Caco-2 (cell line): ENCODE data around the gene NSG1. TPM values are rescaled to one million over a fixed set of nuclear protein-coding genes. Genes with fewer than 3 reads are reported as not detected.

Experiments used
- BruUV-seq: library from RNA; stranded (reverse); fragments of 400-500 nt; replicated peaks from 2 replicates; lab custom pipeline; 2021; lab: Mats Ljungman, UMichigan
- CTCF ChIA-PET: fragments of 300-600 bp; sonication (Branson Sonifier 250); formaldehyde crosslinking; loops from one replicate; lab custom pipeline; 2022; ENCODE audit warnings: antibody characterized with exemption; lab: Charles Lee
- POLR2A ChIA-PET: fragments of 300-600 bp; sonication (Branson Sonifier 250); formaldehyde crosslinking; loops from one replicate; lab custom pipeline; 2022; ENCODE audit warnings: antibody characterized with exemption; lab: Charles Lee
- DNase-seq, 2 experiments: peaks; one replicate each; pipeline versions ENCODE4 v3.0.0 to v3.0.0-alpha.2; 2020 to 2022
- H3K27me3 ChIP-seq: replicated peaks from 2 replicates; pipeline ENCODE4 v1.6.0; 2011; ENCODE audit warnings: low read length; ENCODE audit not compliant: control insufficient read depth, insufficient read depth
- H3K36me3 ChIP-seq: 2 replicates; pipeline ENCODE4 v1.5.1; 2011; ENCODE audit warnings: low read length; ENCODE audit not compliant: control insufficient read depth, insufficient read depth
- H3K4me1 ChIP-seq: fragments of 250-450 bp; sonication (Bioruptor Pico); 2 replicates; pipeline ENCODE4 v1.5.1; 2020; ENCODE audit warnings: mild to moderate bottlenecking
- H3K4me3 ChIP-seq: 2 replicates; pipeline ENCODE4 v1.5.1; 2011; ENCODE audit warnings: low read depth, mild to moderate bottlenecking, control low read depth, low read length
- H3K9me3 ChIP-seq: fragments of 250-450 bp; sonication (Bioruptor Pico); 2 replicates; pipeline ENCODE4 v1.5.1; 2020; ENCODE audit warnings: mild to moderate bottlenecking, moderate library complexity
- H3K27ac Mint-ChIP-seq: one replicate; pipeline ENCODE4 v1.8.0; 2022; ENCODE audit warnings: mixed read lengths; ENCODE audit not compliant: unreplicated experiment
- H3K27me3 Mint-ChIP-seq: one replicate; pipeline ENCODE4 v1.8.0; 2022; ENCODE audit warnings: mixed read lengths; ENCODE audit not compliant: insufficient read depth, unreplicated experiment
- H3K36me3 Mint-ChIP-seq: one replicate; pipeline ENCODE4 v1.8.0; 2022; ENCODE audit warnings: mild to moderate bottlenecking, mixed read lengths; ENCODE audit not compliant: insufficient read depth, unreplicated experiment
- H3K4me1 Mint-ChIP-seq: one replicate; pipeline ENCODE4 v1.8.0; 2022; ENCODE audit warnings: low read depth, mixed read lengths; ENCODE audit not compliant: unreplicated experiment
- H3K4me3 Mint-ChIP-seq: one replicate; pipeline ENCODE4 v1.8.0; 2022; ENCODE audit warnings: mild to moderate bottlenecking, moderate library complexity, mixed read lengths; ENCODE audit not compliant: unreplicated experiment
- H3K9me3 Mint-ChIP-seq: one replicate; pipeline ENCODE4 v1.8.0; 2022; ENCODE audit warnings: mixed read lengths; ENCODE audit not compliant: unreplicated experiment
- CTCF ChIP-seq, 2 experiments: fragments of 200-600 bp in 1 of 2; IDR thresholded peaks; 1 replicate in 1 of 2; 2 replicates in 1 of 2; pipeline versions ENCODE4 v1.5.1 to v1.8.0; 2011 to 2022; ENCODE audit warnings: antibody characterized with exemption in 1 of 2, control low read depth in 1 of 2, inconsistent platforms in 1 of 2, low read depth in 1 of 2, low read length in 1 of 2, mild to moderate bottlenecking in 1 of 2, moderate library complexity in 1 of 2; ENCODE audit not compliant: insufficient read depth in 1 of 2, severe bottlenecking in 1 of 2, unreplicated experiment in 1 of 2
- intact Hi-C: fragments of 100-400 bp; cut with micrococcal nuclease; formaldehyde crosslinking; loops from one replicate; pipeline ENCODE4 v1.10.0; 2022; ENCODE audit not compliant: unreplicated experiment
- total RNA-seq: library from RNA; stranded (reverse); gene quantifications from 2 replicates; pipeline ENCODE4 v1.2.3, GENCODE V29; 2022

The NSG1 gene
- total RNA-seq, 1 experiment from 2014 or later, result 7.2 TPM

DNA sequence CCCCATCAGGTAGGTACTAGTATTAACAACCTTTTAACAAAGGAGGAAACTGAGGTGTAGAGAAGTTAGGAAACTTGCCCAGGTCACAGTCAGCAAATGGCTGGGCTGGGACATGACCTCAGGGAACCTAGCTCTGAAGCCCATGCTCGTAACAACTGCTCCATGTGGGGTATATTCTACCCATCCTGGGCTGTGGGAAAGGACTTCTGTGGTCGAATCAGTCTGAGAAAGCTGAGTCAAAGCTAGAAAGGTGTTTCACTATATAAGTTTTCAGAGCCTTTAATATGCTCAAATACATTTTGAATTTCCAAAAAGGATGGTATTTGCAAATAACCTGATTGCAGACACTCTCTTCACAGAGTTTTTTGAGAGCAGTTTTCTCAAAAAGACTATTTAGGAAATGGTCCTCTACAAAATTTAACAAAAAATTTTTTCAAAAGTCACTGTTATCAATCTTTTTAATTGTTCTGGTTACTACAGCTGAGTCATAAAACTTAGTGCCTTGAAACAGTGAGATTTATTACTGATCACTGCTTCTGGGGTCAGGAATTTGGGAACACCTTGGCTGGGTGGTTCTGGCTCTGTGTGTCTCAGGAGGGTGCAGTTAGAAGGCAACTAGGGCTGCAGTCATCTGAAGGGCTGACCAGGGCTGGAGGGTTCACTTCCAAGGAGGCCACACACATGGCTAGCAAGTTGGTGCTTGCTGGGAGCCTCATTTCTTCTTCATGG is 53.6 kb downstream of the NSG1 start:
- BruUV-seq, result no TSS peak

DNA sequence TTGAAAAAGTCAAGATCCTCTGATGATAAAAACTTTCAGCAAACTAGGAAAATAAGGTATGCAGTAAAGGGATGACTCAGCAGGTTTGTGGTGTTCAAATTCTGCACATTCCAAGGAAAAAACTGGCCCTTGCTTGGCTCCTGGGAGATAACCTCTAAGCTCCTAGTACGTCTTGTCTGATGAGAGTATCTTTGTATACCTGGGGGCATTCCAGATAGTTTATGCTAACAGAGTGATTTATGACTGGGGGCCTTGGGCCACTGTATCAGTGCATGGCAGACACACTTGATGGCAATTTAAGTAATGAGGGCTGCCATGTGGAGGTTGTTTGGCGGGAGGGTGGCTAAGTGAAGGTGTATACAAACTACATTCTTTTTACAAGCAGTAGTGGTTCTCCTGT is 56.9 kb downstream of the NSG1 start:
- peak overlapping the region; percentile 36 for H3K27ac Mint-ChIP-seq
- POLR2A ChIA-PET, result no interaction called here
- H3K36me3 ChIP-seq, result no peaks in the 10 kb centered on the region; the same call in 1 of the 2 replicates
- no peaks in the 10 kb centered on the region for H3K9me3 ChIP-seq
- H3K4me3 Mint-ChIP-seq, result no peak overlapping the region
- peaks cover 8% of the 10 kb centered on the region for H3K4me1 Mint-ChIP-seq
- H3K4me1 ChIP-seq, result peaks cover 22% of the 10 kb centered on the region
- peaks cover 5% of the 10 kb centered on the region for H3K36me3 Mint-ChIP-seq
- H3K9me3 Mint-ChIP-seq, result no peaks in the 10 kb centered on the region
- H3K27me3 ChIP-seq, result no peaks in the 10 kb centered on the region
- DNase-seq, result peak; percentile 53 to 74
- BruUV-seq, result no TSS peak
- TF ChIP-seq CTCF (IDR thresholded peaks at IDR 0.05; ENCODE audit: insufficient read depth in 1 of 2, low read depth in 1 of 2, low read length in 1 of 2, severe bottlenecking in 1 of 2, unreplicated experiment in 1 of 2), result no peak
- H3K4me3 ChIP-seq, result no peak overlapping the region
- H3K27me3 Mint-ChIP-seq, result no peaks in the 10 kb centered on the region
- intact Hi-C loops, result no loop called here
- CTCF ChIA-PET, result no interaction called here

More for the DNA sequence above, 53.6 kb downstream of the NSG1 start:
- Mint-ChIP-seq H3K27me3 (no peaks in the 10 kb centered on the region), H3K4me1 (peaks cover 8% of the 10 kb centered on the region), H3K4me3 (no peak overlapping the region), H3K27ac (no peak overlapping the region), H3K36me3 (peaks cover 5% of the 10 kb centered on the region), H3K9me3 (no peaks in the 10 kb centered on the region)
- TF ChIP-seq CTCF (IDR thresholded peaks at IDR 0.05; ENCODE audit: insufficient read depth in 1 of 2, low read depth in 1 of 2, low read length in 1 of 2, severe bottlenecking in 1 of 2, unreplicated experiment in 1 of 2), result no peak
- H3K4me1 ChIP-seq, result peaks cover 22% of the 10 kb centered on the region
- H3K36me3 ChIP-seq, result no peaks in the 10 kb centered on the region; the same call in 1 of the 2 replicates
- DNase-seq, result no peak
- ChIA-PET CTCF (no interaction called here), POLR2A (no interaction called here)
- H3K27me3 ChIP-seq, result no peaks in the 10 kb centered on the region
- no peak overlapping the region for H3K4me3 ChIP-seq
- no peaks in the 10 kb centered on the region for H3K9me3 ChIP-seq
- intact Hi-C loops, result no loop called here

- Histone ChIP-seq H3K9me3 (no peaks in the 10 kb centered on the region), H3K27me3 (no peaks in the 10 kb centered on the region), H3K36me3 (no peaks in the 10 kb centered on the region), H3K4me3 (no peak overlapping the region), H3K4me1 (peaks cover 22% of the 10 kb centered on the region)
- H3K4me1 Mint-ChIP-seq, result peaks cover 8% of the 10 kb centered on the region
- H3K36me3 Mint-ChIP-seq, result peaks cover 5% of the 10 kb centered on the region
- H3K27me3 Mint-ChIP-seq, result no peaks in the 10 kb centered on the region
- ChIA-PET CTCF (no interaction called here), POLR2A (no interaction called here)
- no peak for TF ChIP-seq CTCF (IDR thresholded peaks at IDR 0.05; ENCODE audit: insufficient read depth in 1 of 2, low read depth in 1 of 2, low read length in 1 of 2, severe bottlenecking in 1 of 2, unreplicated experiment in 1 of 2)
- no peak for DNase-seq
- no peaks in the 10 kb centered on the region for H3K9me3 Mint-ChIP-seq
- no TSS peak for BruUV-seq
- no peak overlapping the region for H3K4me3 Mint-ChIP-seq
- no peak overlapping the region for H3K27ac Mint-ChIP-seq
- intact Hi-C loops, result no loop called here
These were observed 59.5 kb downstream of the NSG1 start for GRCh38 chr4:4446434-4446833.
